WTC11 (cell line): ENCODE measurements around the gene ATP6AP1. TPM values are rescaled to one million over a fixed set of nuclear protein-coding genes. Genes with fewer than 3 reads are reported as not detected.

ENCODE experiments used
- ATAC-seq: fragments of 200-7000 bp; cut with Tn5 transposase; 2 replicates; pipeline ENCODE4 v1.10.0; 2021; ENCODE audit warnings: mild to moderate bottlenecking, moderate library complexity
- CTCF ChIA-PET: fragments of 300-600 bp; sonication (Branson Sonifier 250); formaldehyde crosslinking; loops from one replicate; lab custom pipeline; 2021; ENCODE audit warnings: antibody characterized with exemption; lab: Charles Lee
- POLR2A ChIA-PET: fragments of 350-600 bp; sonication (Branson Sonifier 250); formaldehyde crosslinking; loops from one replicate; lab custom pipeline; 2021; ENCODE audit warnings: antibody characterized with exemption; lab: Charles Lee
- DNase-seq: peaks from one replicate; pipeline ENCODE4 v3.0.0; 2021; ENCODE audit warnings: low spot score
- H3K27ac Mint-ChIP-seq: 2 replicates; pipeline ENCODE4 v1.8.0; 2021; ENCODE audit warnings: mixed read lengths
- H3K27me3 Mint-ChIP-seq: 2 replicates; pipeline ENCODE4 v1.8.0; 2021; ENCODE audit warnings: low read depth, mild to moderate bottlenecking, moderate library complexity, mixed read lengths
- H3K36me3 Mint-ChIP-seq: 2 replicates; pipeline ENCODE4 v1.8.0; 2021; ENCODE audit warnings: mixed read lengths
- H3K4me1 Mint-ChIP-seq: 2 replicates; pipeline ENCODE4 v1.8.0; 2022; ENCODE audit warnings: mixed read lengths
- H3K4me3 Mint-ChIP-seq: 2 replicates; pipeline ENCODE4 v1.8.0; 2021; ENCODE audit warnings: mild to moderate bottlenecking, moderate library complexity, mixed read lengths
- H3K9me3 Mint-ChIP-seq: 2 replicates; pipeline ENCODE4 v1.8.0; 2021; ENCODE audit warnings: mixed read lengths
- ELF4 ChIP-seq: sonication (generic); formaldehyde crosslinking; IDR thresholded peaks from 2 replicates; pipeline ENCODE4 v1.8.1; 2022; ENCODE audit warnings: low read depth, mild to moderate bottlenecking, moderate library complexity, missing genetic modification reagents
- FOXP4 ChIP-seq: sonication (generic); formaldehyde crosslinking; IDR thresholded peaks from 2 replicates; pipeline ENCODE4 v1.8.0; 2022; ENCODE audit warnings: mild to moderate bottlenecking, missing genetic modification reagents
- HMGXB4 ChIP-seq: sonication (generic); formaldehyde crosslinking; IDR thresholded peaks from 2 replicates; pipeline ENCODE4 v1.8.1; 2023; ENCODE audit warnings: mild to moderate bottlenecking, moderate library complexity, missing genetic modification reagents
- IRF2 ChIP-seq: sonication (generic); formaldehyde crosslinking; IDR thresholded peaks from 2 replicates; pipeline ENCODE4 v1.8.0; 2022; ENCODE audit warnings: low read depth, missing genetic modification reagents, borderline replicate concordance
- NR3C1 ChIP-seq: sonication (generic); formaldehyde crosslinking; conservative IDR thresholded peaks from 2 replicates; pipeline ENCODE4 v1.8.1; 2023; ENCODE audit warnings: low read depth, mild to moderate bottlenecking, missing genetic modification reagents
- PREB ChIP-seq: sonication (generic); formaldehyde crosslinking; IDR thresholded peaks from 2 replicates; pipeline ENCODE4 v1.8.1; 2022; ENCODE audit warnings: mild to moderate bottlenecking, missing genetic modification reagents, moderate library complexity, borderline replicate concordance
- RORB ChIP-seq: fragments of 250-450 bp; sonication (Bioruptor Pico); IDR thresholded peaks from 2 replicates; pipeline ENCODE4 v1.9.0; 2021; ENCODE audit warnings: mild to moderate bottlenecking
- TEAD1 ChIP-seq: sonication (generic); formaldehyde crosslinking; IDR thresholded peaks from 2 replicates; pipeline ENCODE4 v1.8.0; 2022; ENCODE audit warnings: mild to moderate bottlenecking, missing genetic modification reagents
- TP53 ChIP-seq: sonication (generic); formaldehyde crosslinking; IDR thresholded peaks from 2 replicates; pipeline ENCODE4 v1.8.1; 2023; ENCODE audit warnings: mild to moderate bottlenecking, missing genetic modification reagents
- USF2 ChIP-seq: sonication (generic); formaldehyde crosslinking; IDR thresholded peaks from 2 replicates; pipeline ENCODE4 v1.8.1; 2023; ENCODE audit warnings: mild to moderate bottlenecking, missing genetic modification reagents, moderate library complexity
- ZMAT4 ChIP-seq: fragments of 250-450 bp; sonication (Bioruptor Pico); IDR thresholded peaks from 2 replicates; pipeline ENCODE4 v1.9.0; 2021; ENCODE audit warnings: mild to moderate bottlenecking
- ZNF263 ChIP-seq: sonication (generic); formaldehyde crosslinking; IDR thresholded peaks from 2 replicates; pipeline ENCODE4 v1.8.1; 2022; ENCODE audit warnings: low read depth, mild to moderate bottlenecking, moderate library complexity, missing genetic modification reagents
- ZNF281 ChIP-seq: sonication (generic); formaldehyde crosslinking; IDR thresholded peaks from 2 replicates; pipeline ENCODE4 v1.8.0; 2023; ENCODE audit warnings: mild to moderate bottlenecking, missing genetic modification reagents
- ZNF423 ChIP-seq: fragments of 250-450 bp; sonication (Bioruptor Pico); IDR thresholded peaks from 2 replicates; pipeline ENCODE4 v2.1.2; 2022; ENCODE audit warnings: mild to moderate bottlenecking, moderate library complexity
- ZNF532 ChIP-seq: fragments of 250-450 bp; sonication (Bioruptor Pico); IDR thresholded peaks from 2 replicates; pipeline ENCODE4 v1.9.0; 2021; ENCODE audit warnings: mild to moderate bottlenecking, borderline replicate concordance
- total RNA-seq: library from RNA; stranded (reverse); gene quantifications from 3 replicates; pipeline ENCODE4 v1.2.3, GENCODE V29; 2021

ATP6AP1 gene
- total RNA-seq, 1 experiment from 2014 or later: 43.9 TPM

GRCh38 chrX:154432210-154432609 is 3.7 kb downstream of the ATP6AP1 start:
- Mint-ChIP-seq H3K27me3 (no peaks in the 10 kb centered on the region), H3K27ac (no peak overlapping the region), H3K36me3 (peaks cover 10% of the 10 kb centered on the region; the same call in 1 of the 2 replicates), H3K4me3 (no peak overlapping the region), H3K4me1 (peaks cover 25% of the 10 kb centered on the region), H3K9me3 (no peaks in the 10 kb centered on the region)
- TF ChIP-seq RORB: no peak
- TF ChIP-seq TP53 (CRISPR knock-in tag): no peak
- no peak for TF ChIP-seq ZMAT4 (CRISPR knock-in tag)
- no peak for TF ChIP-seq TEAD1
- no peak for TF ChIP-seq ZNF532 (CRISPR knock-in tag)
- no peak for TF ChIP-seq PREB (CRISPR knock-in tag)
- no peak for TF ChIP-seq FOXP4
- TF ChIP-seq ZNF281 (CRISPR knock-in tag): no peak
- TF ChIP-seq IRF2: no peak
- TF ChIP-seq ZNF263 (CRISPR knock-in tag): no peak
- no peak for TF ChIP-seq ELF4
- TF ChIP-seq NR3C1: no peak
- no peak for TF ChIP-seq HMGXB4 (CRISPR knock-in tag)
- TF ChIP-seq USF2 (CRISPR knock-in tag): no peak
- TF ChIP-seq ZNF423 (CRISPR knock-in tag): no peak
- no peak for DNase-seq
- ChIA-PET POLR2A (no interaction called here), CTCF (no interaction called here)
- no peak for ATAC-seq
